ENCODE results near the gene GLTPD2.

Gene GLTPD2

DNA sequence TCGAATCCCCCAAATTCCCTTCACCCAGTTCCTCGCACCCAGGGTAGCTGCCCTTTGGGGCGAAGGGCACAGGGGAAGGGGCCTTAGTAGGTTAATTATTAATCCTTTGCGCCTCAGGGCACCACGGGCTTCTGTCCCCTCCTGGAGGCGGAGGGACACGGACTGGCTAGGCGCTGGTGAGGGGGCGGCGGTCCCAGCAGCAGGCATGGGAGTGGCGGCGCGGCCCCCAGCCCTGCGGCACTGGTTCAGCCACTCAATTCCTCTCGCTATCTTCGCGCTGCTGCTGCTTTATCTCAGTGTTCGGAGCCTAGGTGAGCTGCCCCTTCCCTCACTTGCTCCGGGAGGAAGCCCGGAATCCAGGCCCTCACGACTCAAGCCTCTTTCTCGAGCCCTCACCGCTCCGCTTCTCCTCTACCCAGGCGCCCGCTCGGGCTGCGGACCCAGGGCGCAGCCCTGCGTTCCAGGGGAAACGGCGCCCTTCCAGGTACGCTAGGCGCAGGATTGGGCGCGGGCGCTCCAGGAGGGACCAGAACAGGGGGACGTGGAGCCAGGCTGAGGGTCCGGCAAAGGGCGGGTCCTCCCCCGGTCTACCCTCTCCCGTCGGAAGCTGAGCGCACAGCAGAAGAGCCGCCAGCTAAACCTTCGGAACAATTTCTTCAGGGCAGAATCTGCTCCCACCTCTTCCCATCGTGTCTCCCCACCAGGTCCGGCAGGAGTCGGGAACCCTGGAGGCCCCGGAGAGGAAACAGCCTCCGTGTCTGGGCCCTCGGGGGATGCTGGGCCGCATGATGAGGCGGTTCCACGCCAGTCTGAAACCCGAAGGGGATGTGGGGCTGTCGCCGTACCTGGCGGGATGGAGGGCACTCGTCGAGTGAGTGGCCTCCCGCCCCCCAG lies at the start of gene GLTPD2:
Gene GLTPD2, plus strand, starts transcription at position 158 of the 894 bp plus-strand sequence. Its CDS starts 48 bp downstream, at position 206.
- no peak for DNase-seq (ENCODE audit: low read depth, low spot score)

DNA sequence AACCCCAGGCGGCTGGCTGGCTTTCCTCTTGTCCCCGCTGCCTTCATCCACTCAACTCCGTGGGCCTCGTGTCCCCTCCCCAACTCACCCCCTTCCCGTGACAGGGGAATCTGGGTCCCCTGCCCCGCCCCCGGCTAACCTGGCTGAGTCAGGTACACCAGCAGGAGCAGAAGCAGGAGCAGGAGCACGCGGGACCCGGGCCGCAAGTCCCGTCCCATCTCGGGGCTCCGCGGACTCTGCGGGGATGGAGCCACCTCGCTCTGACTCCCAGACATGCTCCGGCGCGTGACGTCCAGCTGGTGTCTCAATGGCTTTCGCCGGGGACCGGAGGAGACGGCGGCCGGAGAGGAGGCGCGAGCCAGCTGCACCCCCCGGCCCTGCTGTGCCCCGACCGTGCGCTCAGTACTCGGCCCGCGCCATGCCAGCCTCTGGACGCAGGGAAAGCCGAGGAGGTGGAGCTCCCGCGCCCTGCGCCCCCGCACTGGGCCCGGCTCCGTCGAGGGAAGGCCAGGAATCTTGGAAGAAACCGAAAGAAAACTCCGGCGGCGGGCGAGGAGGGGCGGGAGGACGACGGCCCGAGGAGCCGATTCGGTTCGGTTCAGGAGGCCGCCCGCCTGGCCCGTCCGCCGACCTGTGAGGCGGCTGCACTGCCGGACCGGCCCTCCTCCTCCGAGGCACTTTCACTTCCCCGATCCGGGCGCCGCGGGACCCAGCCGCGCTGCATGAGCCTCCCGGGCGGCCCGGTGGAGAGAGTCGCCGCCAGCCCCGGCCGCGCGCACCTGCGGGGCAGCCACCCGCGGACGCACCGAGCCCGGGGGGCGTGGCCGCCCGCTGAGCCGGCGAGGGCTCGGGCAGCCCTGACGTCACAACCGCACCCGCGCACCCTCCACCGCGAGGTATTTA lies 49.4 kb upstream of the GLTPD2 start, which contains the start of the genes CXCL16 and ZMYND15:
Gene CXCL16, minus strand, starts transcription at position 807 of the 903 bp plus-strand sequence. Its CDS starts 589 bp downstream, at position 218.
Gene ZMYND15, plus strand, starts transcription at position 712 of the 903 bp plus-strand sequence. CDS start 716 bp downstream, outside the sequence.
- no peak for DNase-seq (ENCODE audit: low read depth, low spot score)

DNA sequence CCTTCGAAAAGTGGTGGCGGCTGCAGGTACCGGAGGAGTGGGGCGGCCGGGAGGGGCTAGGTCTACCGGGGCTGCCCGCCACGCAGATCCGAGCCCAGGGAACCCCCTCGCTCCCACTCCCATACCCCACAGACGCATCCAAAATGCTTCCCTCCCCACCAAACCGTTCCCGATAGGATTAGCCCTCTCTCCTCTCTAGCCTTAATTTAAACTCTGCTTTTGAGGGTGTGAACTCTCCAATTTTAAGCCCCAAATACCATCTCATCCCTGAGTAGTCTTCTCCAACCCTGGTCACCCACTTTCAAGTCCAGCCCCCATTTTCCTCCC lies 48.8 kb upstream of the GLTPD2 start:
- no peak for DNase-seq (ENCODE audit: low read depth, low spot score)

DNA sequence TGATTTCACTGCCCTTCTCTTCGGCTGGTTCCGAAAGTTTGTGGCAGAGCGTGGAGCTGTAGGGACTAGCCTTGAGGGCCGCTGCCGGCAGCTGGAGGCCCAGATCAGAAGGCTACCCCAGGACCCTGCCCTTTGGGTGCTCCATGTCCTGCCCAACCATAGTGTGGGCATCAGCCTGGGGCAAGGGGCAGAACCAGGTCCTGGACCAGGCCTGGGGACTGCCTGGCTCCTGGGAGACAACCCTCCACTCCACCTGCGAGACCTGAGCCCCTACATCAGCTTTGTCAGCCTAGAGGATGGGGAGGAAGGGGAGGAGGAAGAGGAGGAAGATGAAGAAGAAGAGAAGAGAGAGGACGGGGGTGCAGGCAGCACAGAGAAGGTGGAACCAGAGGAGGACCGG lies 48.2 kb upstream of the GLTPD2 start:
- no peak for DNase-seq (ENCODE audit: low read depth, low spot score)

DNA sequence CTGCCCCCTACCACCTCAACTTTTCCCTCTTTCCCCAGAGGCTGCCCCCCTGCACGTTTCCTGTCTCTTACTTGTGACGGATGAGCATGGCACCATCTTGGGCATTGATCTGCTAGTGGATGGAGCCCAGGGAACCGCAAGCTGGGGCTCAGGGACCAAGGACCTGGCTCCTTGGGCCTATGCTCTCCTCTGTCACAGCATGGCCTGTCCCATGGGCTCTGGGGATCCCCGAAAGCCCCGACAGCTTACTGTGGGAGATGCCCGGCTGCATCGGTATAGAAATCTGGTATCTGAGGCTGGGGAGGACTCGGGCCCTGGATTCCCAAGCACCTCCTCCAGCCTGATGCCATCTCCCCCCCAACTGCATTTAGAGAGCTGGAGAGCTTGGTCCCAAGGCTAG lies 47.2 kb upstream of the GLTPD2 start:
- no peak for DNase-seq (ENCODE audit: low read depth, low spot score)

DNA sequence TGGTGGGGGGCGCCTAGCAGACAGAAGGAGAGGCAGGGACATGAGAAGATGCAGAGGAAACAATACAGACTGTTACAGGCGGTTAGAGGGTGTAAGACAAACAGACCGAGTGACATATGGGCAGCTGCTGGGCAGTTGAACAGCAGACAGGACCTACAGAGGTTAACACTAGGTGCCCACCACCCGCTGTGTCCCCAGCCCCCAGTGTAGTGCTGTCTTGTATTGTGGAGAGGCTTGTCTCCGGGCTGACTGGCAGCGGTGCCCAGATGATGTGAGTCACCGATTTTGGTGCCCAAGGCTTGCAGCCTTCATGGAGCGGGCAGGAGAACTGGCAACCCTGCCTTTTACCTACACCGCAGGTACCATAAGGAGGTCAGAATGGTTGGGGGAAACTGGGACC lies 46.6 kb upstream of the GLTPD2 start:
- DNase-seq (ENCODE audit: low read depth, low spot score), result no peak

DNA sequence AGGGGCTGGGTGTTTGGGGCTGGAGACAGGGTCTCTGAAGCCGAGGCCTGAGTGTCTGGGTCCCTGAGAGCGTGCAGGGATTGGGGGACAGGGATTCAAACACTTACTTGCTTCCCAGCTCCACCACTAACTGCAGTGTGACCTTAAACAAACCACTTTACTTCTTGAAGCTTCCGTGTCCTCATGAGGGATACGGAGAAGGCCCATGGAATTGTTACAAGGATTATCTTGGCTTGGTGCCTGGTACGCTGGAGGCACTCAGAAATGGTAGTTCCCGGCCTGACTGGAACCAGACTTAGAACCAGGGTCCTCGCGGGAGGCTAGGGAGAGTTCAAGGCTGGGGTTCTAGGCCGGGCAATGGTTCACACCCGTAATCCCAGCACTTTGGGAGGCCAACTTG lies 46.1 kb upstream of the GLTPD2 start:
- no peak for DNase-seq (ENCODE audit: low read depth, low spot score)

DNA sequence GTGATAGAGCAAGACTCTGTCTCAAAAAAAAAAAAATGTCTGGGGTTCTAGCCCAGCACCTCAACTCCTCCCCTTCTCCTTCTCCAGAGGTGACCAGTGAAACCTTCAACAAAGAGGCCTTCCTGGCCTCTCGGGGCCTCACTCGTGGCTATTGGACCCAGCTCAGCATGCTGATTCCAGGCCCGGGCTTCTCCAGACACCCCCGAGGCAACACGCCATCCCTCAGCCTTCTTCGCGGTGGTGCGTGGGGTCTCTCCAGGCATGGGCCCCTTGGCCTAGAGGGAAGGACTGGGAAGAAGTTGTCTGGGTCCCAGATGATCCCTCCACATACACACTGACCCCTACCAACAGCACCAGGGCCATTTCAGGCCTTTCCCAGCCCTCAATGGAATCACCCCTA lies 45.5 kb upstream of the GLTPD2 start:
- no peak for DNase-seq (ENCODE audit: low read depth, low spot score)

DNA sequence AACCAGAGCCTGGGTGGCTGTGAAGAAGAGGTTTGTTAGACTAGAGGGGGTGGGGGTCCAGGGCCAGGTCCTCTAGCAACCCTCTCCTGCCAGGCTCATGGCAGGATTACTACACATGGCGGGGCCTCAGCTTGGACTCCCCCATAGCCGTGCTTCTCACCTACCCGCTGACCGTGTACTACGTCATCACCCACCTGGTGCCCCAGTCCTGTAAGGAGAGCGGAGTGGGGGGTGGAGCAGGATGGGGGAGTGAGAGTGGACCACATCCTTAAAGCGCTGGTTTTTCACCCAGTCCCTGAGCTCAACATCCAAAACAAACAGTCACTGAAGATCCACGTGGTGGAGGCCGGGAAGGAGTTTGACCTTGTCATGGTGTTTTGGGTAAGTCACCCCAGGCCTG lies 44.9 kb upstream of the GLTPD2 start:
- DNase-seq (ENCODE audit: low read depth, low spot score), result no peak

DNA sequence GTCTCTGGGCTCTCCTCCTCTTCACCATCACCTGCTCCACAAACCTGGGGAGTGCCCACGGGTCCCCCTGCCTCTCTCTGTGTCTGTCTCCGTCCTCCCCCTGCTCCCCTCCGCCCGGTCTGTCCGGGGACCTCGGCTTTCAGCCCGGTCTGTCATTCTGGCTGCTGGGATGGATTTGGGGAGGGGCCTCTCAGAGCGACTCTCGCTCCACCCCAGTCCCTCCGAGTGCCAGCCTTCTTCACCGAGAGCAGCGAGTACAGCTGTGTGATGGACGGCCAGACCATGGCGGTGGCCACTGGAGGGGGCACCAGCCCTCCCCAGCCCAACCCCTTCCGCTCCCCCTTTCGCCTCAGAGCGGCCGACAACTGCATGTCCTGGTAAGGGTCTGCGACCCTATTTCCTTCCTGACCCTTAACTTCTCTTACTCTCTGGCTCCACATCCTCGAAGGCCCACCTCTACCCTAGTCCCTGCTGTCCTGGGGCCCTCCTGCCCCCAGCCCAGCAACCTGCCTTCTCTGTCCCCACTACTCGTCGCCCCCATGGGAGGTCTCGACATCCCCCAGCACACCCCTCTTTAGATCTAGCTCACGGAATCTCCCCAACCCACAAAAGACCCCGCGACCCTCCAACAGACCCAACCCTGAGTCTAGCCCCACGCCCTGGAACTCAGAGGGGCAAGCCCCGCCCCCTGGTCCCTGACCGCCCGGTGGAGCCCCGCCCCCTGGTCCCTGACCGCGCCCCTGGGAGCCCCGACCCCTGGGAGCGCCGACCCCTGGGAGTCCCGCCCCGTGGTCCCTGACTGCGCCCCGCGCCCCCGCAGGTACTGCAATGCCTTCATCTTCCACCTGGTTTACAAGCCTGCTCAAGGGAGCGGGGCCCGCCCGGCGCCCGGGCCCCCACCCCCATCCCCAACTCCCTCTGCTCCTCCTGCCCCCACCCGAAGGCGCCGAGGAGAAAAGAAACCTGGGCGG lies 43.5 kb upstream of the GLTPD2 start:
- DNase-seq (ENCODE audit: low read depth, low spot score), result no peak

DNA sequence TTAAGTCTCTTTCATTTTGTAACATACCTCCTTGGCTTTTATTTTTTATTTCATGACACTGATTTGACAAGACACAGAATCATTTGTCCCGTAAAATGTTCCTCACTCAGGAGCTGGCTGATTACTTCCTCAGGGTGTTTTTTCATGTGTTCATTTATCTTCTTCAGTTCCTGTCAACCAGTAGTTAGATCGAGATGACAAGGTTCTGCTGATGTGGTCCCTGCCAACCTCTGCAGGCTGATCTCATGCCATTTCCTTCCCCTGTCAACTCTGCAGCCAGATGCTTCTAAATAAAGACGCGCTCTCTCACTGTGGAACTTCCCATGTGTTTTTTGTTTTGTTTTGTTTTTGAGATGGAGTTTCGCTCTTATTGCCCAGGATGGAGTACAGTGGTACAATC lies 40.9 kb upstream of the GLTPD2 start:
- DNase-seq (ENCODE audit: low read depth, low spot score), result no peak

DNA sequence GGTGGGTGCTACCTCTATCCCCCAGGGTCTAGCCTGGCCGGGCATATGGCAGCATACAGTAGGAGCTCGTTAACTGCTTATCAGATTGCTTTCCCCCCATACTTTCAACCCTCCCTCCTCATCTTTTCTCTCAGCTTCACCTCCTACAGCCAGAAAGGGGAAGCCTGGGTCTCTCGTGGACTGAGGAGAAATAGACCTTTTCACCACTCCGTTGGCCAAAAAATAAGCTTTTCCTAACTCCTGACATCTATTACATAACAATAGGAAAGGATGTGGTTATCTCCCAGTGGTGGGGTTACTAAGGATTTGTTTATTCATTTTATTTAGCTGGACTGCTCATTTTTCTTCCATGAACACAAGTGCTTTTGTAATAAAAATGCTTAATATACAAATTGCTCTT lies 40.1 kb upstream of the GLTPD2 start:
- no peak for DNase-seq (ENCODE audit: low read depth, low spot score)

DNA sequence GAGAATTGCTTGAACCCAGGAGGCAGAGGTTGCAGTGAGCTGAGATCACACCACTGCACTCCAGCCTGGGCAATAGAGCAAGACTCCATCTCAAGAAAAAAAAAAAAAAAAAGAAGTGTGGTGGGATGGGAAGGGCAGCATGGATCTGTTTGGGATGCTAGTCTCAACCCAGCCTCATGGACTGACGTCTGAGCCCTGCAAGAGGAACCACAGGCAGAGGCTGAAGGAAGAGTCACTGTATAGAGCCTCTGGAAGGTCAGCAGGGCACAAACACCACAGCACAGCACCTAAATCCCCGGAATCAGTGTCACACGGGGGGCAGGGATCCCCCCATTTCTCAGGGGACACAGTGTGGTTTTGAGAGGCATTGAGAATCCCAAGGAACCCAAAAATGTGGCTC lies 38.2 kb upstream of the GLTPD2 start:
- no peak for DNase-seq (ENCODE audit: low read depth, low spot score)

DNA sequence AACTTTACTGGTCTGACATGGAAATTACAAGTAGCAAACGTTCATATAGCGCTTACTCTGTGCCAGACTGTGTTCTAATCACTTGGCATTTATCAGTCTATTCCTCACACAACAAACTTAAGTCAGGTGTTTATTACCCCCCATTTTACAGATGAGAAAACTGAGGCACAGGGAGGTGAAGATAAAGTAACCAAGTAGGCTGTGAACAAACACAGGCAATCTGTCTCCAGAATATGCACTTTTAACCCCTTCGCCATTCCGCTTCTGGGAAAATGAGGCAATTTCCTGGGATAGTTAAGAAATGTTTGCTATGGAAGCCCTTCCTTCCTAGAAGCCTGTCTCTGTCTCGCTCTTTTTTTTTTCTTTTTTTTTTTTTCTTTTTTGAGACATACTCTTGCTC lies 36.8 kb upstream of the GLTPD2 start:
- DNase-seq (ENCODE audit: low read depth, low spot score), result no peak

DNA sequence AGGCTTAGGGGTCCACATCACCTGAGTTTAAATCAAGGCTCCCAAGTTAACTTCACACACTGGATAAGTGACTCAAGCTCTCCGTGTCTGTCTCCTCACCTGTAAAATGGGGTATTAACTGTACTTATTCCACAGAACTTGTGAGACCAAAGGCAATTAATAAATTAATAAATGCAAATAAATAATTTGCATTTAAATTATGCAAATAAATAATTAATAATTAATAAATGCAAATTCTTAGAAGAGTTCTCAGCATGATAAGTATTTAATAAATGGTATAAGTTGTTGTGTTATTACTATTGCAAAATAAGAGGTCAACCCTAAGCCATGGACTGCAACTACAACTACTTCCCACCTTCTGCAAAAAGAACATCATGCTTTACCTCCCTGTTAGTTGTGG lies 35.4 kb upstream of the GLTPD2 start:
- DNase-seq (ENCODE audit: low read depth, low spot score), result no peak

DNA sequence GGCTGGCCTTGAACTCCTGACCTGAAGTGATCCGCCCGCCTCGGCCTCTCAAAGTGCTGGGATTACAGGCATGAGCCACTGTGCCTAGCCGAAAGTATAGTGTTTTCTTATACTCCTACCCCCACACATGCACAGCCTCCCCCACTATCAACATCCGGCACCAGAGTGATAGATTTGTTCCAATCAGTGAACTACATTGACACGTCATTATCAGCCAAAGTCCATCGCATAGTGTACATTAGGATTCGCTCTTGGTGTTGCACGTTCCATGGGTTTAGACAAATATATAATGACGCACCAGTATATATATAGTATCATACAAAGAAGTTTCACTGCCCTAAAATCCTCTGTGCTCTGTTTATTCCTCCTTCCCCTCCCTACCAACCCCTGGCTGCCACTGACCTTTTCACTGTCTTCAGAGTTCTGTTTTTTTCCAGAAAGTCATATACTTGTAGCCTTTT lies 29.0 kb upstream of the GLTPD2 start:
- DNase-seq (ENCODE audit: low read depth, low spot score), result no peak

DNA sequence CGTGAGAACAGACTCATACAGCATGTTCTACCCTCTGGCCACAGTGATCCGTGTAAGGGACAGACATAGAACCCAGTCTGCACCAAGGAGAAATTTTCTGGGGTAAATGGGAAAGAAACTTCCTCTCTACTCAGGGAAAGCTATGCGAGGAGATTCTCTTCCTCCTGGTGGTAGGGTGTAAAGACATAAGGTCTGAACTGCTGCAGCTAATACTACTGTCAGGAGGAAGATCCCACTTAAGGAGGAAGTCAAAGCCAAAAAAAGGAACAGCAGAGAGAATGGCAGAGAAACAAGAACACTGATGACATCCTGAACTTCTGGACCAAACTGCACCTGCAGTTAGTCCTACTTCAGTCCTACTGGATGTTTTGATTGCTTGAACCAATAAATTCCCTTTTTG lies 24.2 kb upstream of the GLTPD2 start:
- DNase-seq (ENCODE audit: low read depth, low spot score), result no peak

DNA sequence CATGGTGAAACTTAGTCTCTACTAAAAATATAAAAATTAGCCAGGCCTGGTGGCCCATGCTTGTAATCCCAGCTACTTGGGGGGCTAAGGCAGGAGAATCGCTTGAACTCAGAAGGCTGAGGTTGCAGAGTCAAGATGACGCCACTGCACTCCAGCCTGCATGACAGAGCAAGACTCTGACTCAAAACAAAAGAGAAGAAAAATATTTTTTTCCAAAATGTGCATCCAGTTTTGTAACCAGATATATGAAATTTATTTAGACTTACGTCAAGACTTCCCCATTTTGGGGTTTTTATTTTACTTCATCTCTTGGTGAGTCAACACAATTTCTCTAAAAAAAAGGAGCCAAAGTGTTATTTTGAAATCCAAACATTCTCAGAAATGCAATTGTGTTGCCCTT lies 22.6 kb upstream of the GLTPD2 start:
- no peak for DNase-seq (ENCODE audit: low read depth, low spot score)

DNA sequence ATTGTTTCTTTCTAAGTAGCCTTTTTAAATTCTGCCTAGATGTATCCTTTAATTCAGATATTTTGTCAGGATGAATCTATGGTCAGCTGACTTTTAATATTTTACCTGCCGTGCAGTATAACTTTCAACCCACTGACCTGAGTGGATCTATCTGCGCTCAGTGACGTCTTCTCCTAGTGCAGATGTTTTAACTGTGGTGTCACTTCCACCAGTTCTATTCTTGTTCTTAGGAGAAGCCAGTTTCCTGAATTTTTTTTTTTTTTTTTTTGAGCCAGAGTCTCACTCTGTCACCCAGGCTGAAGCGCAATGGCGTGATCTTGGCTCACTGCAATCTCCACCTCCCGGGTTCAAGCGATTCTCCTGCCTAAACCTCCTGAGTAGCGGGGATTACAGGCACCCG lies 22.0 kb upstream of the GLTPD2 start:
- no peak for DNase-seq (ENCODE audit: low read depth, low spot score)

DNA sequence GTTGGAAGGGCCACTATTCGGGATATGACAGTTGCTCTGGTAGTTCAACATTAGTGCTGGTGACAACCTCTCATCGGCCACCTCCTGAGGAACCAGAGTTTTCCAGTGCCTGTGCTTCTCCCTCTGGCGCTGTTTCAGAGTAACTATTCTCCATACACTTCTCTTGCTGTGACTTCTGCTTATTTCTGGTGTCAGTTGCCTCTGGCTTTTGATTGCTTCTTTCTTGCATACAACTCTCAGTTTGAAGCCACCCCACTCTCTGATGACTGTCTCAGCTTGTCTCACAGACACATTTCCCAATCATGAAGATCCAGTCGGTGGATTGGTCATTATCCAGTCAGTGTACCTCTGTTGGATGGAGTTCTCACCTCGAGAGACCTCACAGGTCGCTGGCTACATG lies 20.5 kb upstream of the GLTPD2 start:
- no peak for DNase-seq (ENCODE audit: low read depth, low spot score)

DNA sequence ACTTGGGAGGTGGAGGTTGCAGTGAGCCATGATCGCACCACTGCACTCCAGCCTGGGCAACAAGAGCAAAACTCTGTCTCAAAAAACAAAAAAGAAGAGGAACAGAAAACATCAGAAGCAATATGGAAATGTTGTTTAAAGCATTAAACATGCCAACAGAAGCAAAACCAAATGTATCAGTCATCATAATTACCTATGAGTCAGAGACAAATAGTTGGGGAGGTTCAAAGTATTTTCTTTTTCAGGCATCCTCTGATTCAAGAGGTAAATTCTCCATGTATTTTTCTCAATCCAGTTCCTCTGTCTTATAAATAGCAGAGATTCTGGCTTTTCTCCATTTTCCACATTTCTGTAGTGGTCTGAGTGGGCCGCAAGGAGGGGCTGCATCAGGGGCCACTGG lies 19.1 kb upstream of the GLTPD2 start:
- no peak for DNase-seq (ENCODE audit: low read depth, low spot score)

All from activated CD4-positive, CD25-positive, alpha-beta regulatory T cell treated with anti-CD3 and anti-CD28 coated beads, Interleukin-2, amount 50 U/mL, for 16 hours (primary cell).